Right lobe of liver (tissue), 6 donors: ENCODE results near the gene ADGRB3. TPM values are rescaled to one million over a fixed set of nuclear protein-coding genes. Genes with fewer than 3 reads are reported as not detected.

ENCODE experiments used
- ATAC-seq, 4 donors: fragments of 200-7000 bp; cut with Tn5 transposase; one replicate each; pipeline ENCODE4 v1.9.1; 2020; ENCODE audit warnings: mild to moderate bottlenecking in 4 of 4, moderate library complexity in 4 of 4
- DNase-seq, 3 donors: peaks; one replicate each; pipeline ENCODE4 v3.0.0-alpha.2; 2020
- H3K27ac ChIP-seq, 3 donors: fragments of 200-600 bp; one replicate each; pipeline ENCODE4 v1.8.0; 2022
- H3K27me3 ChIP-seq, 2 donors: fragments of 200-600 bp; one replicate each; pipeline ENCODE4 v1.8.0; 2022
- H3K36me3 ChIP-seq, 4 donors: fragments of 200-600 bp; sonication (generic) in 1 of 4; one replicate each; pipeline versions ENCODE4 v1.5.1 to v1.8.0; 2017 to 2022; ENCODE audit warnings: control low read depth in 1 of 4
- H3K4me1 ChIP-seq, 4 donors: fragments of 200-600 bp; sonication (generic) in 1 of 4; one replicate each; pipeline versions ENCODE4 v1.5.1 to v1.8.0; 2017 to 2022; ENCODE audit warnings: control low read depth in 1 of 4
- H3K4me3 ChIP-seq, 3 donors: fragments of 200-600 bp; one replicate each; pipeline ENCODE4 v1.8.0; 2022
- H3K9me3 ChIP-seq, 4 donors: fragments of 200-600 bp; sonication (generic) in 1 of 4; one replicate each; pipeline versions ENCODE4 v1.5.1 to v1.8.0; 2017 to 2022; ENCODE audit warnings: control low read depth in 1 of 4
- POLR2A ChIP-seq: fragments of 450-650 bp; IDR thresholded peaks from one replicate; pipeline ENCODE4 v1.6.1; 2017; ENCODE audit warnings: antibody characterized with exemption, mild to moderate bottlenecking
- WGBS: methylation state at CpG from one replicate; pipeline ENCODE4 v1.1.6; 2018; ENCODE audit warnings: low coverage, low lambda C conversion rate; ENCODE audit not compliant: insufficient coverage; ENCODE audit errors: missing lambda C conversion rate; 5-methylcytosine and 5-hydroxymethylcytosine counted together
- intact Hi-C, 2 donors: fragments of 100-400 bp; cut with DNase I; formaldehyde crosslinking; loops; one replicate each; pipeline versions ENCODE4 v1.11.2 to v1.14.1; 2022
- total RNA-seq, 6 experiments: library from RNA; depleted of rRNA in 2 of 6; stranded (reverse); fragments of >200 nt in 2 of 6; fragmentation: NEBNext Ultra II Directional in 3 of 6; extraction: Animal tissue kit (Norgen Biotek cat#: 25700) in 3 of 6; gene quantifications; one replicate each; pipeline versions ENCODE4 v1.1.0 to v1.2.4, GENCODE V29; 2016 to 2023
- TF ChIP-seq, protein P1 (sequence below), 4 donors: fragments of 200-600 bp in 3 of 4; fragments of 450-650 bp in 1 of 4; IDR thresholded peaks; one replicate each; pipeline versions ENCODE4 v1.5.1 to v1.8.0; 2016 to 2022; ENCODE audit warnings: antibody characterized with exemption in 4 of 4, mild to moderate bottlenecking in 2 of 4
- donor health status: DM: no; HTN: yes; CAD: no.
- donor health status: DM: no; HTN: no; CAD: no.
- donor health status: DM: no; HTN: no; CAD: no.
- donor health status: DM: no; HTN: yes; CAD: no.
- donor health status: DM: no; HTN: yes; CAD: no.

The ADGRB3 gene
- total RNA-seq, 6 experiments from 2014 or later, result 0.18 to 0.42 (median 0.24) TPM

DNA sequence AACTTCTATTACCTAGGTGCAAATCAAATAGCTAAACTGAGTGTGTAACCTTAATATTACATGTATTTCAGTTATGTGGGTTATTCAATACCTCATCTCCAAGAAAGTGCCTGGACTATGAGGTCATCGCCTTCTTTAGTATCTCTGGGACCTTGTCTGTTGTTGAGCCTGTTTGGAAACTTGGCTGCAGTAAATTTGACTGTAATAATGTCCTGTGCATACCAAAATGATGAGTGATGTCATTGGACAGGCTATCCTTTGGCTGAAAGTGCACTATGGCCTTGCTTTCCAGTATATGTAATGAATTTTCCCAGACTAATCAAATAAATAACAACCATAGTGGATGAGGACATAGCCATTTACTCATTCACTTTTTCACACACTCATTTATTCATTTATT, 455.1 kb downstream of the ADGRB3 start:
- ATAC-seq, result no peak

DNA sequence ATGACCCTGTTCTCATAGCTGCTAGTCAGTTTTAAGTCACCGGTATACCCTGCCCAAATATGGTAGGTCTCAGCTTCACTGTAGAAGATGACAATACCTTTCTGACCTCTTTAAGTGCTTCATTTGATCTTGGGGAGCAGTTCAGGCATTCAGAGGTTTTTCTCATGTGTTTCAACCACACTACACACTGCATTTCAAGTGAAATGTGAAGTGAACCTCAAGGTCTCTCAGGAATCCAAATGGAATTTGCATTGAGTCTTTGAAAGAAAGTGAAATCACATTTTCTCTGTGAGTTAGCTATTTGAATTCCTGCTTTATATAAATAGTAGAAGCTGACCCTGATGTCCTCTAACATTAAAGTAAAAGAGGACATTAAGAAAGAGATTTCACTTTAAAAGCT, 461.6 kb downstream of the ADGRB3 start:
- H3K27ac ChIP-seq, result no peak overlapping the region
- no peaks in the 10 kb centered on the region for H3K4me1 ChIP-seq
- no peak overlapping the region for H3K4me3 ChIP-seq
- no peak for DNase-seq
- H3K27me3 ChIP-seq, result no peaks in the 10 kb centered on the region
- ATAC-seq, result no peak
- no peaks in the 10 kb centered on the region for H3K9me3 ChIP-seq
- H3K36me3 ChIP-seq, result no peaks in the 10 kb centered on the region
- WGBS, result 63% methylated on average over 1 of the region's 1 CpG
- intact Hi-C loops, result no loop called here
- TF ChIP-seq, protein P1, sequence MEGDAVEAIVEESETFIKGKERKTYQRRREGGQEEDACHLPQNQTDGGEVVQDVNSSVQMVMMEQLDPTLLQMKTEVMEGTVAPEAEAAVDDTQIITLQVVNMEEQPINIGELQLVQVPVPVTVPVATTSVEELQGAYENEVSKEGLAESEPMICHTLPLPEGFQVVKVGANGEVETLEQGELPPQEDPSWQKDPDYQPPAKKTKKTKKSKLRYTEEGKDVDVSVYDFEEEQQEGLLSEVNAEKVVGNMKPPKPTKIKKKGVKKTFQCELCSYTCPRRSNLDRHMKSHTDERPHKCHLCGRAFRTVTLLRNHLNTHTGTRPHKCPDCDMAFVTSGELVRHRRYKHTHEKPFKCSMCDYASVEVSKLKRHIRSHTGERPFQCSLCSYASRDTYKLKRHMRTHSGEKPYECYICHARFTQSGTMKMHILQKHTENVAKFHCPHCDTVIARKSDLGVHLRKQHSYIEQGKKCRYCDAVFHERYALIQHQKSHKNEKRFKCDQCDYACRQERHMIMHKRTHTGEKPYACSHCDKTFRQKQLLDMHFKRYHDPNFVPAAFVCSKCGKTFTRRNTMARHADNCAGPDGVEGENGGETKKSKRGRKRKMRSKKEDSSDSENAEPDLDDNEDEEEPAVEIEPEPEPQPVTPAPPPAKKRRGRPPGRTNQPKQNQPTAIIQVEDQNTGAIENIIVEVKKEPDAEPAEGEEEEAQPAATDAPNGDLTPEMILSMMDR (IDR thresholded peaks at IDR 0.05), result no peak
- no peak for TF ChIP-seq POLR2A

More for the DNA sequence above, 455.1 kb downstream of the ADGRB3 start:
- Histone ChIP-seq H3K27me3 (no peaks in the 10 kb centered on the region), H3K9me3 (no peaks in the 10 kb centered on the region), H3K36me3 (no peaks in the 10 kb centered on the region), H3K4me1 (no peaks in the 10 kb centered on the region), H3K27ac (no peak overlapping the region), H3K4me3 (no peak overlapping the region)
- no peak for DNase-seq
- TF ChIP-seq, protein P1 (IDR thresholded peaks at IDR 0.05), result no peak
- TF ChIP-seq POLR2A, result no peak
- intact Hi-C loops, result no loop called here
- 42% methylated on average over 1 of the region's 1 CpG for WGBS

GRCh38 chr6:69097948-69098347, 462.9 kb downstream of the ADGRB3 start:
- DNase-seq, result no peak
- no peaks in the 10 kb centered on the region for H3K36me3 ChIP-seq
- no peaks in the 10 kb centered on the region for H3K27me3 ChIP-seq
- H3K27ac ChIP-seq, result no peak overlapping the region
- intact Hi-C loops, result no loop called here
- no peaks in the 10 kb centered on the region for H3K9me3 ChIP-seq
- no peak overlapping the region for H3K4me3 ChIP-seq
- TF ChIP-seq, protein P1 (IDR thresholded peaks at IDR 0.05), result no peak
- TF ChIP-seq POLR2A, result no peak
- H3K4me1 ChIP-seq, result no peaks in the 10 kb centered on the region
- no peak for ATAC-seq

DNA sequence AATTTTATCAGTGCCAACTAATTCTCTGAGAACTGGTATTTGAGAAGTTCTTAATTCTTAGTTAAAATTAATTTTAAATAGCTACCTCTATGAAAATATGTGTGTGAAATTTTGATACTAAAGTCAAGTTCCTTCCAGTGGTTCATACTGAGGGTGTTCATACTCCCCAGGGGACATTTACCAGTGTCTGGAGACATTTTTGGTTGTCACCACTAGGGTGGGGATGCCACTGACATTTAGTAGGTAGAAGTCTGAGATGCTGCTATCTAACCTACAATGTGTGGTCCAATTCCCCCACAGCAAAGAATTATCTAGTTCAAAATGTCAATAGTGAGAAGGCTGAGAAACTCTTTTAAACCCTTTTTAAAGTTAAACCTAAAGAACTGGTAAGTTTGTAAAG, 463.8 kb downstream of the ADGRB3 start:
- Histone ChIP-seq H3K27ac (no peak overlapping the region), H3K27me3 (no peaks in the 10 kb centered on the region), H3K4me3 (no peak overlapping the region), H3K9me3 (no peaks in the 10 kb centered on the region), H3K36me3 (no peaks in the 10 kb centered on the region), H3K4me1 (no peaks in the 10 kb centered on the region)
- TF ChIP-seq, protein P1 (IDR thresholded peaks at IDR 0.05), result no peak
- no peak for TF ChIP-seq POLR2A
- no peak for ATAC-seq
- intact Hi-C loops, result no loop called here
- no peak for DNase-seq

GRCh38 chr6:69100772-69101171, 465.7 kb downstream of the ADGRB3 start:
- DNase-seq (no peak), ATAC-seq (no peak)
- no peak for TF ChIP-seq POLR2A
- TF ChIP-seq, protein P1 (IDR thresholded peaks at IDR 0.05), result no peak
- H3K4me3 ChIP-seq, result no peak overlapping the region
- WGBS, result 67% methylated on average over 3 of the region's 3 CpGs
- H3K27me3 ChIP-seq, result no peaks in the 10 kb centered on the region
- intact Hi-C loops, result no loop called here
- no peaks in the 10 kb centered on the region for H3K4me1 ChIP-seq
- H3K27ac ChIP-seq, result no peak overlapping the region
- H3K36me3 ChIP-seq, result no peaks in the 10 kb centered on the region
- H3K9me3 ChIP-seq, result no peaks in the 10 kb centered on the region
